ENCODE data around the gene OXT. TPM values are rescaled to one million over a fixed set of nuclear protein-coding genes. Genes with fewer than 3 reads are reported as not detected.
"Not testable (repeated sequence)": the region's sequence is repeated elsewhere in the genome, so short reads cannot be mapped to it uniquely, and the experiment has no call there.

OXT gene
- polyA plus RNA-seq, 1 experiment: not detected

DNA sequence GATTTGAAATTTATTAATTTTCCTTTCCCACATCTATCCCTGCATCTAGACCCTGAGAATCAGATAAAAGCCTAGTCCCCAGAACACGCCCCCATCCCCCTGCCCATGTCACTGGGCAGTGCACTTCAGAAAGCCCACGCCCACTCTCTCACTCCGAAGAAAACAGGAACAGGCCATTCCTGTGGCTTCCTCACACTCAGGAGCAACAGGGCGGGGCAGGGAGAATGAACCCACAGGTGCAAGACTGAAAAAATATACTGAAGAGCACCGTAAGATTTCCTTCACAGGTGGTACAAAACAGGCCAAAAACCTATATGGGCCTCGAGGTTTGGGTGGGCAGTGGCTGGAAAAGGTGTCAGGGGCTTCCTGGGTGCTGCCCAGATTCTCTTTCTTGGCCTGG is 3.4 kb downstream of the OXT start:
- POLR2A ChIA-PET: no interaction called here
- CTCF ChIA-PET: no interaction called here
- Histone ChIP-seq H3K27me3 (ENCODE audit: control insufficient read depth, insufficient read depth, low read length) (peaks cover 31% of the 10 kb centered on the region), H3K4me3 (ENCODE audit: low read depth, low read length) (no peak overlapping the region), H3K27ac (ENCODE audit: low read depth, low read length) (no peak overlapping the region), H3K9me3 (ENCODE audit: control insufficient read depth, insufficient read depth, low read length) (peaks cover 5% of the 10 kb centered on the region; the same call in 1 of the 2 replicates)
- no peak for DNase-seq (ENCODE audit: low read depth, low spot score)
- TF ChIP-seq, protein P1, sequence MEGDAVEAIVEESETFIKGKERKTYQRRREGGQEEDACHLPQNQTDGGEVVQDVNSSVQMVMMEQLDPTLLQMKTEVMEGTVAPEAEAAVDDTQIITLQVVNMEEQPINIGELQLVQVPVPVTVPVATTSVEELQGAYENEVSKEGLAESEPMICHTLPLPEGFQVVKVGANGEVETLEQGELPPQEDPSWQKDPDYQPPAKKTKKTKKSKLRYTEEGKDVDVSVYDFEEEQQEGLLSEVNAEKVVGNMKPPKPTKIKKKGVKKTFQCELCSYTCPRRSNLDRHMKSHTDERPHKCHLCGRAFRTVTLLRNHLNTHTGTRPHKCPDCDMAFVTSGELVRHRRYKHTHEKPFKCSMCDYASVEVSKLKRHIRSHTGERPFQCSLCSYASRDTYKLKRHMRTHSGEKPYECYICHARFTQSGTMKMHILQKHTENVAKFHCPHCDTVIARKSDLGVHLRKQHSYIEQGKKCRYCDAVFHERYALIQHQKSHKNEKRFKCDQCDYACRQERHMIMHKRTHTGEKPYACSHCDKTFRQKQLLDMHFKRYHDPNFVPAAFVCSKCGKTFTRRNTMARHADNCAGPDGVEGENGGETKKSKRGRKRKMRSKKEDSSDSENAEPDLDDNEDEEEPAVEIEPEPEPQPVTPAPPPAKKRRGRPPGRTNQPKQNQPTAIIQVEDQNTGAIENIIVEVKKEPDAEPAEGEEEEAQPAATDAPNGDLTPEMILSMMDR (IDR thresholded peaks at IDR 0.05; ENCODE audit: low read depth, low read length): no peak

DNA sequence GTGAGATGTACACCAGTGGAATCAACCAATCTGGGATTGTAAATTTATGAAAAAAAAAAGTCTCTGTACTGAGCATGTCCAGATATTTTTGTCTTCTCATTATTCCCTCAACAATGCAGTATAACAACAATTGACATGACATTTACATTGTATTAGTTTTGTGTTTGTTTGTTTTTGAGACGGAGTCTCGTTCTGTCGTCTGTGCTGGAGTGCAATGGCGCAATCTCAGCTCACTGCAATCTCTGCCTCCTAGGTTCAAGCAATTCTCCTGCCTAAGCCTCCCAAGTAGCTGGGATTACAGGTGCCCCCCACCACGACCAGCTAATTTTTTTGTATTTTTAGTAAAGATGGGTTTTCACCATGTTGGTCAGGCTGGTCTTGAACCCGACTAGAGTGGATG is 3.9 kb downstream of the OXT start:
- H3K27me3 ChIP-seq (ENCODE audit: control insufficient read depth, insufficient read depth, low read length): peaks cover 32% of the 10 kb centered on the region
- DNase-seq (ENCODE audit: low read depth, low spot score); CTCF ChIA-PET; H3K27ac ChIP-seq (ENCODE audit: low read depth, low read length); H3K9me3 ChIP-seq (ENCODE audit: control insufficient read depth, insufficient read depth, low read length); H3K4me3 ChIP-seq (ENCODE audit: low read depth, low read length); POLR2A ChIA-PET: not testable (repeated sequence)

DNA sequence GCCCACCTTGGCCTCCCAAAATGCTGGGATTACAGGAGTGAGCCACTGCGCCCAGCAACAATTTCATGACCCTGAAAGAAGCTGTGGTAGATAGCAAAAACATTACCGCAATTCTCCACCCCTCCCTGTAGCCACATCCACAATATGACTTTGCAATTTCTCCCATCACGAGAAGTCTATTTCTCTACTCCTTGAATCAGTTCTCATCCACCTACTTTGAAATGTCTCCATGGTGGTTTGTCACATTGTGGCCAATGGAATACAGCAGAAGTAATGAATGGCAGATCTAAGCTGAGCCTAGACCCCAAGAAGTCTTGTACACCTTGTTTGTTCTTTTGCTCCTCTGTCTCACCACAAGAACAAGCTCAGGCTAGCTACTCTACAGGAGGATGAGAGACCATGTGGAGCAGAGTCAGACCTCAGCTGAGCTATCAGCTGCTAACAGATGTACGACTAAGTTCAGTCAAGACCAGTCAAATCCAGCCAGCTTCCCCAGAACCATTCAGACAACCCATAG is 6.3 kb downstream of the OXT start:
- ChIA-PET POLR2A (interaction anchor here (0.6 kb wide), 1 partner anchor 27 kb away, joined by 3 read pairs; no protein-coding TSS in a partner anchor), CTCF (interaction anchor here (1.1 to 1.6 kb wide), 3 partner anchors 24 to 28 kb away, joined by 3 to 20 read pairs (median 3); no protein-coding TSS in a partner anchor)

DNA sequence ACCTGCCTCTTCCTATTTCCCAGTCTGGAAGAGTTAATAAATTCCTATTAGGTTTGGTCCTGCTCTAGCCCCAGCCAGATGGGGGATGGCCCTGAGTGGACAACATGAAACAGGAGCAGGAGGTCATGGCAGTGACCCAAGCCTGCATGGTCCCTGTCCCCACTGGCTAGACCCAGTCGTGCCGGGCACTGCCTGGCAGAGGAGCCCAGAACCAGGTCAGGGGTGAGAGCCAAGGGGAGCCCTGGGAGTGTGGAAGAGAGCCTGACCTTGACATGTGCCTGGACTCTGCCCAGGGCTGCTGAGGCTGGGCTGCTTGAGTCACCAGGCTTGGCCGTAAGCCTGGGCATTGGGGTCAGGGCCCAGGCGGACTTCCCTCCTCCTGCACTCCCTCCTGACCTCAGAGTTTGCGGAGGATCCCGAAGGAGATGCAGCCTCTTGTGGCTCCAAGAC is 9.5 kb downstream of the OXT start:
- ChIA-PET CTCF (no interaction called here), POLR2A (no interaction called here)
- TF ChIP-seq, protein P1 (IDR thresholded peaks at IDR 0.05; ENCODE audit: low read depth, low read length): no peak
- no peaks in the 10 kb centered on the region; the same call in 1 of the 2 replicates for H3K9me3 ChIP-seq (ENCODE audit: control insufficient read depth, insufficient read depth, low read length)
- no peak overlapping the region for H3K27ac ChIP-seq (ENCODE audit: low read depth, low read length)
- H3K27me3 ChIP-seq (ENCODE audit: control insufficient read depth, insufficient read depth, low read length): peaks cover 49% of the 10 kb centered on the region
- no peak overlapping the region for H3K4me3 ChIP-seq (ENCODE audit: low read depth, low read length)
- no peak for DNase-seq (ENCODE audit: low read depth, low spot score)

More for the DNA sequence above, 6.3 kb downstream of the OXT start:
- TF ChIP-seq, protein P1 (IDR thresholded peaks at IDR 0.05; ENCODE audit: low read depth, low read length): no peak
- Histone ChIP-seq H3K4me3 (ENCODE audit: low read depth, low read length) (no peak overlapping the region), H3K9me3 (ENCODE audit: control insufficient read depth, insufficient read depth, low read length) (peaks cover under 1% of the 10 kb centered on the region; the same call in 1 of the 2 replicates), H3K27me3 (ENCODE audit: control insufficient read depth, insufficient read depth, low read length) (peaks cover 42% of the 10 kb centered on the region), H3K27ac (ENCODE audit: low read depth, low read length) (no peak overlapping the region)
- DNase-seq (ENCODE audit: low read depth, low spot score): no peak

DNA sequence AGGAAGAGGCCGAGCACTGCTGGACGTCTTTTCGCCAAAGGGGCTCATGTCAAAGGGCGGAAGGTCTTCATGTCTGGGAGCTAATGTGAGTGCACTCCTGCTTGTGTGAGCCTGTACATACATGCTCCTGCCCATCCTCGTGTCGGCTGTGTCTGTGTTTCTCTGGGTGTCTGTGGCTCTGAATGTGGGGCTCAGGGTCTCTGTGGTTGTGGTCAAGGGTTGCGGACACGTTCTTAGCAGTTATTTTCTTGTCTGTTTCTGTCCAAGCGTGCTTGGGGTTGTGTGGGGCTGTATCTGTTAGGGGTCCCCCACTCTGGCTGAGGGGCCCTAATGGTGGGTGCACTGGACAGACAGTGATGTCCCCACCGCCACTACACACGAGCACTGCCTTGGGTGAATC is 10.2 kb downstream of the OXT start:
- TF ChIP-seq, protein P1 (IDR thresholded peaks at IDR 0.05; ENCODE audit: low read depth, low read length): no peak
- Histone ChIP-seq H3K4me3 (ENCODE audit: low read depth, low read length) (no peak overlapping the region), H3K27me3 (ENCODE audit: control insufficient read depth, insufficient read depth, low read length) (peaks cover 46% of the 10 kb centered on the region), H3K9me3 (ENCODE audit: control insufficient read depth, insufficient read depth, low read length) (no peaks in the 10 kb centered on the region; the same call in 1 of the 2 replicates), H3K27ac (ENCODE audit: low read depth, low read length) (no peak overlapping the region)
- ChIA-PET CTCF (no interaction called here), POLR2A (no interaction called here)
- DNase-seq (ENCODE audit: low read depth, low spot score): no peak
